Suppressor macrophage (primary cell): ENCODE results near the gene SGIP1.

ENCODE experiments used
- DNase-seq, 4 experiments: peaks; one replicate each; pipeline ENCODE4 v3.0.0-alpha.2; 2020 to 2022
- total RNA-seq, 17 experiments: gene quantifications; one replicate each; lab custom pipeline; 2026; ENCODE audit warnings: mixed read lengths in 6 of 17, inconsistent platforms in 3 of 17; lab: John Stamatoyannopoulos, UW

SGIP1 gene
- total RNA-seq, result 0.07 to 12.0 (median 0.53) reads per million in 17 experiments

GRCh38 chr1:66533804-66534740 is at the start of gene SGIP1:
TSS of gene SGIP1 (plus strand) at chr1:66534153. CDS start at chr1:66534359, 206 bp downstream.
- DNase-seq, result peak in 3 of 4 experiments; percentile 15 to 40 (median 24)

DNA sequence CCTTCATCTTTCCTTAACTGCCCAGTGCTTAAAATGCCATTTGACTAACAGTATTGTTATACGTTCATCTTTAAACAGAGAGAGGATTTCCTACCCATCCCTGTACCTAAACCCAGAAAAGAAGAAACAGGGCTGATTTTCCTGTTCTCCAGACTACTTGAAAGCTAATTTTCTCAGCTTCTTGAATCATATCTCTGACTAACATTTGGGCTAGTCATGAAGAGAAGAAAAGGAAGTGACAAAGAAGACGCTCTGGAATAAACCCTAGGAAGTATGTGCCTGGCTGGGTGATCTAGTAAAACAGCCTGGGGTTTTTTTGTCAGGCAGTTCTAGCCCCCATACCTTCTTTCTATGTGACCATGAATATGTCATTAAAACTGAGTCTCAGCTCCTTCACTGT is 44.8 kb upstream of the SGIP1 start:
- peak; percentile 8 to 65 (median 39) for DNase-seq

GRCh38 chr1:66489972-66490601 is 43.9 kb upstream of the SGIP1 start:
- peak in 1 of 4 experiments; percentile 2 for DNase-seq

- DNase-seq, result peak in 2 of 4 experiments; percentile 28 to 49
These were observed 43.1 kb upstream of the SGIP1 start for GRCh38 chr1:66490816-66491215.

- DNase-seq, result no peak
These were observed 41.5 kb upstream of the SGIP1 start for GRCh38 chr1:66492424-66492823.

DNA sequence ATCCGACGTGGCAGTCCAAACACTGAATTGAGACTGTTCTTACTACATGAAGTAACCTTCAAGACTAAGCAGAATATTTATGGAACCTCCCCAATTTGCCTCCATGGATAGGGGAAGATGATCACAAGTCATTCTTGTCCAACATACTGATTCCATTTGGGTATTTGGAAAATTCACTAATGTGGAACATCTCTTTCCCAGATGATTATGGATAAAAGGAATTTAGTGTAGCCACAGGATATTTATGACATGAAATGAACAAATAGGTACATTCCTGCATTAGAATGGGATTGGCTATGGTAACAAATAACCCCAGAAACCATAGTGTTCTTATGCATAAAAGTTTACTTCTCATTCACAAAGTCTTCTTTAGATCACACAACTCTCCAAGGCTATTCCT is 40.2 kb upstream of the SGIP1 start:
- no peak for DNase-seq

DNA sequence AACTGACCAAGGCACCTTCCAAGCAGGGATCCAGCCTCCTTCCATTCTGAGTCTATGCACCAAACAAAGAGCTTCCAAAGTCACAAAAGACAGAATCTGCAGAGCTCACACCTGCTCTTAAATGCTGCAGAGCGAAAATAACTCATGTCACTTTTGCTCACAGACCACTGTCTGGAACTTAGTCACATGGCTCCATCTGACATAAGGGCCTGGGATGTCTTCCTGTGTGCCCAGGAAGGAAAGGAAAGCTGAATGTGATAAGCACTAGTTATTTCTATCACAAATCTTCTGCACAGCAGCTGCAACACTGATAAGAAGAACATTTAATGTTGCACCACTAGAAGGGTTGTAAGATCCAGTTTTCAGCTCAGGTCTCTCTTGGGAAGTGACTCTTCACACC is 39.5 kb upstream of the SGIP1 start:
- DNase-seq, result no peak

- no peak for DNase-seq
These were observed 38.5 kb upstream of the SGIP1 start for GRCh38 chr1:66495495-66495894.

GRCh38 chr1:66497910-66498309 is 36.0 kb upstream of the SGIP1 start:
- DNase-seq, result no peak

GRCh38 chr1:66500301-66500700 is 33.7 kb upstream of the SGIP1 start:
- DNase-seq, result no peak

DNA sequence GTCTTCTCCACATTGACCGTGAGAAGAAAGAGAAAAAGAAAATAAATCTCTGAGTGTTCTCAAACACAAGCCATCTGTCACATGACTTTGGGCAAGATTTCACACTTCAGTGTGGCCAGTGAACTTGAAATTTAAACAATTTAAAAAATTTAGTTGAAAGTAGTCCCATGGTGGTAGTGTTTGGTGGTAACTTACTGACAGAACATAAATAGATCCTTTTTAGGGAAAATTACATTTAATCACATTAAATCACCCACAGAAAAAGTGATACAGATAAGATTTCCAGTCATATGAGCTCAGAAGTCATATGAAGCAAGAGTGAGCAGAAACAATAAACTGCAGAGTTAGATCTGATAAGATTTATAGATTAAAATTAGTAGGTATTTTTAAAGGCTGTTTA is 31.9 kb upstream of the SGIP1 start:
- DNase-seq, result no peak

GRCh38 chr1:66503841-66504470 is 30.0 kb upstream of the SGIP1 start:
- peak; percentile 60 to 76 (median 69) for DNase-seq

DNA sequence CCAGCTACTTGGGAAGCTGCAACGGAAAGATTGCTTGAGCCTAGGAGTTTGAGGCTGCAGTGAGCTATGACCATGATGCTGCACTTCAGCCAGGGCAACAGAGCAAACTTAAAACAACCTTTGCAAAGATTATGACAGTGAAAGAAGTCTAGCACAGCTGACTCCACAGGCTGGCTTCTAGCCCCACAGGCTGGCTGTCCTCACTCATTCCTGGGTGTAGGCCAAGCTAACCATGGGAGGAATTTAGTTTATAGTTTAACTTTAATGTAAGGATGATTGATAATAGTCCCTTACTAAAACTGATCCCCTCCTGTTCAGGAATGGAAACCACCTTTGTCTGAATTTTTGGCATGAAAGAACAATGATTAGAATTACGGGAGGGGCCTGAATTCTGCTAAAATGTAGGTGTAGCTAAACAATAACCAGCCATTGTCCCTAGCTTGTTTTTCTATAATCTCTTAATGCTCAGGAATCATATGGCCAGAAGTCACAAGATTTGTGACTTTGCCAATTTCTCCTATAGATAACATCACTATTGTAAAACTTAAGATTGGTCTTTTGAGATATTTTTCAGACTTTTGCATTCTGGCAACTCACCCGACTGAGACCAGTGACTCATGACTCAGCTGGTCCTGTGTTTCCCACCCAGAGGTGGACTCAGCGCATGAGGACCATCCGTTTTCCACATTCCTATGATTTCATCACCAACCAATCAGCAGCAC is 28.1 kb upstream of the SGIP1 start:
- DNase-seq, result no peak

DNA sequence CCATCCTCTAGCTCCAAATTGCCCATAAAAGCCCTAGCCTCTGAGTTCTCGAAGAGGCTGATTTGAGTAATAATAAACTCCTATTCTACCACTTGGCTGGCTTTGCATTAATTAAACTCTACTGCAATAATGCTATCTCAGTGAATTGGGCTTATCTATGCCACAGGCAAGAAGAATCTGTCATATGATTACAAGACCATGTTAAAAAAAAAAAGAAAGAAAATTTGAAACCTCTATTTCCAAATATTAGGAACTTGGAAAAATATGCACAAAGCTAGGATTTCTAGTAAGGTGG is 27.6 kb upstream of the SGIP1 start:
- no peak for DNase-seq

GRCh38 chr1:66506991-66507390 is 27.0 kb upstream of the SGIP1 start:
- no peak for DNase-seq

- no peak for DNase-seq
These were observed 23.5 kb upstream of the SGIP1 start for GRCh38 chr1:66510407-66510806.

DNA sequence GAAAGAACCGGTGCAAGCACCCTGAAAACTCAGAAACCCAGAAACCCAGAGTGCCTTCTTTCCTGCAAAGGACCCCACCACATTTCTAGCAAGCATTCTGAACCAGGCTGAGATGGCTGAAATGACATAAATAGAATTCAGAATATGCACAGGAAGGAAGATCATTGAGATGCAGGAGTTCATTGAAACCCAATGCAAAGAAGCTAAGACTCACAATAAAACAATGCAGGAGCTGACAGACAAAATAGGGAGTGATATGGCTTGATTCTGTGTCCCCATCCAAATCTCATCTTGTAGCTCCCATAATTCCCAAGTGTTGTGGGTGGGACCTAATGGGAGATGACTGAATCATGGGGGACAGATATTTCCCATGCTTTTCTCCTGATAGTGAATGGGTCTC is 22.8 kb upstream of the SGIP1 start:
- no peak for DNase-seq

GRCh38 chr1:66517959-66518358 is 16.0 kb upstream of the SGIP1 start:
- DNase-seq, result no peak

DNA sequence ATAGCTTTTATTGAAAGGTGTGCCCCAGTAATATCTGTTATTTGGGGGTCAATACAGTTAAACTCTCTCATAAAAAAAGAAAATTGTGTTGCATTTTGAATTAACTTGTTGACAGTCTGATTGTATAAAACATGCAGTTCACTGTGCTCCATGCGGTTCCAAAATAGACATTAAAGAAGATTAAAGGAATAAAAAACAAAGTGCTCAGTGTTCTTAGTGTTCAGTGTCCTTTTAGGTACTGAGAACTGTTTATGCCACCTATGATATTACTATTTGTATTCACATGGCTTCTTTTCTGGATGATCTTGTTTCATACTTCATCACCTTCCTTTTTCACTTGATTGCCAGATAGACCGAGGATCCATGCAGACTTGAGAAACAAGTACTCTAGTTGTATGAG is 15.3 kb upstream of the SGIP1 start:
- DNase-seq, result no peak

DNA sequence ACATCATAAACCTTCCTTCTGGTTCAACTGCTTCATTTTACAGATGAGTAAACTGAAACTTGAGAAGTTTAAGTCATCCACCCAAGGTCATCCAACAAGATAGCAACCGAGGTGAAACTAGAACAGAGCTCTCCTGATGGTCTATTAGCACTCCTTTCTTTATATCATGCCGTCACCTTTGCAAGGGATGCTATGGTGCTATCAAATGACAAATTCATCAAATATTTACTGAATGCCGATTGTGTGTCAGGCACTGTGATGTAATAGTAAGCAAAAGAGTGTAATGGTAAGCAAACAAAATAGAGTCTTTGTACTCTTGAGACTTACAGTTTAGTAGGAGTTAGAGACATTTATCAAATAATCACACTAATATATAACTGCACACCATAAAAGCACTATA is 14.0 kb upstream of the SGIP1 start:
- no peak for DNase-seq

DNA sequence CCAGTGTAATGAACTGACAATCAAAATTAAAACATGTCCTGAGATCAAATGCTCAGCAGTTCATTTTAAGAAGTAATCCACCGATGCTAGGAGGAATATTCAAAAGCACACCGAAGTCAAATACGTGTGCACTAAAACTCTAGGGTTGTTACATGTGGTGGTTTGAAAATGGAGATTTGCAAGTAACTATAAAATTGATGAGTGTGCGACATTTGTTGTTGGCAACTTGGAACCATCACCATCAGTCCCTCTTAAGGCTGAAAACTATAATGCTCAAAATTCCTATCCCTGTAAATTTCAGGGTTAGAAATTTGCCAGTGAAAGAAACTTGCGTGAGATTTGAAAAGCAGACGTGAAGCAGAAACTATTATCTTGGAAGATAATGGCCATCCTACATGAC is 13.3 kb upstream of the SGIP1 start:
- no peak for DNase-seq

GRCh38 chr1:66521721-66522365 is 12.1 kb upstream of the SGIP1 start:
- peak; percentile 14 to 59 (median 48) for DNase-seq
